ENCODE data around the gene PRRT3.
"Not testable (repeated sequence)": the region's sequence is repeated elsewhere in the genome, so short reads cannot be mapped to it uniquely, and the experiment has no call there.

PRRT3 gene

GRCh38 chr3:9942164-9942563 is 10.0 kb downstream of the PRRT3 start:
- no peak overlapping the region for H2AFZ ChIP-seq (ENCODE audit: low read depth, low read length, severe bottlenecking)
- H3K9me2 ChIP-seq (replicated peaks; ENCODE audit: insufficient read depth, low read length), result no peaks in the 10 kb centered on the region
- no peak overlapping the region for H3K27ac ChIP-seq (ENCODE audit: low read depth, low read length)
- no peaks in the 10 kb centered on the region for H3K36me3 ChIP-seq (ENCODE audit: low read length)
- H3K27me3 ChIP-seq (ENCODE audit: low read length), result no peaks in the 10 kb centered on the region
- no peak overlapping the region for H3K4me2 ChIP-seq (ENCODE audit: low read depth, low read length, poor library complexity, severe bottlenecking)
- no peaks in the 10 kb centered on the region for H4K20me1 ChIP-seq (ENCODE audit: low read depth, low read length)
- no peaks in the 10 kb centered on the region for H3K9me3 ChIP-seq (ENCODE audit: insufficient read depth, low read length)
- H3K9ac ChIP-seq (ENCODE audit: low read length), result no peak overlapping the region
- no peaks in the 10 kb centered on the region for H3F3A ChIP-seq (ENCODE audit: insufficient read depth)
- no peak for TF ChIP-seq CTCF (IDR thresholded peaks at IDR 0.05; ENCODE audit: insufficient read depth, low read length, poor library complexity, severe bottlenecking)
- no peak for TF ChIP-seq EZH2phosphoT487 (conservative IDR thresholded peaks at IDR 0.05; ENCODE audit: low read length)
- no peaks in the 10 kb centered on the region for H3K79me2 ChIP-seq (ENCODE audit: insufficient read depth, low read length)
- no peak overlapping the region for H3K4me3 ChIP-seq (ENCODE audit: insufficient read depth, low read length, poor library complexity, severe bottlenecking)

- Histone ChIP-seq H3K4me2 (ENCODE audit: low read depth, low read length, poor library complexity, severe bottlenecking) (no peak overlapping the region), H3K79me2 (ENCODE audit: insufficient read depth, low read length) (no peaks in the 10 kb centered on the region), H3K9me3 (ENCODE audit: insufficient read depth, low read length) (no peaks in the 10 kb centered on the region), H3K27ac (ENCODE audit: low read depth, low read length) (no peak overlapping the region), H3K36me3 (ENCODE audit: low read length) (no peaks in the 10 kb centered on the region), H3K27me3 (ENCODE audit: low read length) (no peaks in the 10 kb centered on the region), H3K4me3 (ENCODE audit: insufficient read depth, low read length, poor library complexity, severe bottlenecking) (no peak overlapping the region), H3K9ac (ENCODE audit: low read length) (no peak overlapping the region), H3K9me2 (replicated peaks; ENCODE audit: insufficient read depth, low read length) (no peaks in the 10 kb centered on the region), H2AFZ (ENCODE audit: low read depth, low read length, severe bottlenecking) (no peak overlapping the region), H3F3A (ENCODE audit: insufficient read depth) (no peaks in the 10 kb centered on the region), H4K20me1 (ENCODE audit: low read depth, low read length) (no peaks in the 10 kb centered on the region)
- TF ChIP-seq EZH2phosphoT487 (conservative IDR thresholded peaks at IDR 0.05; ENCODE audit: low read length) (no peak), CTCF (IDR thresholded peaks at IDR 0.05; ENCODE audit: insufficient read depth, low read length, poor library complexity, severe bottlenecking) (no peak)
Observed at GRCh38 chr3:9940746-9941145, 11.5 kb downstream of the PRRT3 start.

GRCh38 chr3:9939906-9940305 is 12.3 kb downstream of the PRRT3 start:
- not testable (repeated sequence) for H3K9me2 ChIP-seq (replicated peaks; ENCODE audit: insufficient read depth, low read length); H3K4me2 ChIP-seq (ENCODE audit: low read depth, low read length, poor library complexity, severe bottlenecking); H4K20me1 ChIP-seq (ENCODE audit: low read depth, low read length); H3F3A ChIP-seq (ENCODE audit: insufficient read depth); H3K9me3 ChIP-seq (ENCODE audit: insufficient read depth, low read length); H3K4me3 ChIP-seq (ENCODE audit: insufficient read depth, low read length, poor library complexity, severe bottlenecking); H3K9ac ChIP-seq (ENCODE audit: low read length); H3K27me3 ChIP-seq (ENCODE audit: low read length); H3K36me3 ChIP-seq (ENCODE audit: low read length); H3K27ac ChIP-seq (ENCODE audit: low read depth, low read length); H3K79me2 ChIP-seq (ENCODE audit: insufficient read depth, low read length); H2AFZ ChIP-seq (ENCODE audit: low read depth, low read length, severe bottlenecking)

- Histone ChIP-seq H3K36me3 (ENCODE audit: low read length) (no peaks in the 10 kb centered on the region), H3K9ac (ENCODE audit: low read length) (no peak overlapping the region), H3F3A (ENCODE audit: insufficient read depth) (0 out of 2 replicates have a peak, but pooled peaks cover 4% of the 10 kb centered on the region), H3K79me2 (ENCODE audit: insufficient read depth, low read length) (no peaks in the 10 kb centered on the region), H3K27me3 (ENCODE audit: low read length) (no peaks in the 10 kb centered on the region), H3K4me2 (ENCODE audit: low read depth, low read length, poor library complexity, severe bottlenecking) (no peak overlapping the region), H3K9me3 (ENCODE audit: insufficient read depth, low read length) (no peaks in the 10 kb centered on the region), H3K9me2 (replicated peaks; ENCODE audit: insufficient read depth, low read length) (no peaks in the 10 kb centered on the region), H4K20me1 (ENCODE audit: low read depth, low read length) (no peaks in the 10 kb centered on the region), H3K27ac (ENCODE audit: low read depth, low read length) (no peak overlapping the region), H3K4me3 (ENCODE audit: insufficient read depth, low read length, poor library complexity, severe bottlenecking) (no peak overlapping the region), H2AFZ (ENCODE audit: low read depth, low read length, severe bottlenecking) (no peak overlapping the region)
- TF ChIP-seq EZH2phosphoT487 (conservative IDR thresholded peaks at IDR 0.05; ENCODE audit: low read length) (no peak), CTCF (IDR thresholded peaks at IDR 0.05; ENCODE audit: insufficient read depth, low read length, poor library complexity, severe bottlenecking) (no peak)
Observed at GRCh38 chr3:9938966-9939365, 13.2 kb downstream of the PRRT3 start.
